ENCODE data around the gene LRRC66.
A peak's percentile ranks its signal among the peaks of the same experiment; 100 is the strongest.

Gene LRRC66, protein sequence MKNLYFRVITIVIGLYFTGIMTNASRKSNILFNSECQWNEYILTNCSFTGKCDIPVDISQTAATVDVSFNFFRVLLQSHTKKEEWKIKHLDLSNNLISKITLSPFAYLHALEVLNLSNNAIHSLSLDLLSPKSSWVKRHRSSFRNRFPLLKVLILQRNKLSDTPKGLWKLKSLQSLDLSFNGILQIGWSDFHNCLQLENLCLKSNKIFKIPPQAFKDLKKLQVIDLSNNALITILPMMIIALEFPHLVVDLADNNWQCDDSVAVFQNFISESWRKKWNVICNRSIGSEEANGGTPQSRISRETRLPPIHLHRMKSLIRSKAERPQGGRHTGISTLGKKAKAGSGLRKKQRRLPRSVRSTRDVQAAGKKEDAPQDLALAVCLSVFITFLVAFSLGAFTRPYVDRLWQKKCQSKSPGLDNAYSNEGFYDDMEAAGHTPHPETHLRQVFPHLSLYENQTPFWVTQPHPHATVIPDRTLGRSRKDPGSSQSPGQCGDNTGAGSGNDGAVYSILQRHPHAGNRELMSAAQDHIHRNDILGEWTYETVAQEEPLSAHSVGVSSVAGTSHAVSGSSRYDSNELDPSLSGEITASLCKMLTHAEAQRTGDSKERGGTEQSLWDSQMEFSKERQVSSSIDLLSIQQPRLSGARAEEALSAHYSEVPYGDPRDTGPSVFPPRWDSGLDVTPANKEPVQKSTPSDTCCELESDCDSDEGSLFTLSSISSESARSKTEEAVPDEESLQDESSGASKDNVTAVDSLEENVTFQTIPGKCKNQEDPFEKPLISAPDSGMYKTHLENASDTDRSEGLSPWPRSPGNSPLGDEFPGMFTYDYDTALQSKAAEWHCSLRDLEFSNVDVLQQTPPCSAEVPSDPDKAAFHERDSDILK

DNA sequence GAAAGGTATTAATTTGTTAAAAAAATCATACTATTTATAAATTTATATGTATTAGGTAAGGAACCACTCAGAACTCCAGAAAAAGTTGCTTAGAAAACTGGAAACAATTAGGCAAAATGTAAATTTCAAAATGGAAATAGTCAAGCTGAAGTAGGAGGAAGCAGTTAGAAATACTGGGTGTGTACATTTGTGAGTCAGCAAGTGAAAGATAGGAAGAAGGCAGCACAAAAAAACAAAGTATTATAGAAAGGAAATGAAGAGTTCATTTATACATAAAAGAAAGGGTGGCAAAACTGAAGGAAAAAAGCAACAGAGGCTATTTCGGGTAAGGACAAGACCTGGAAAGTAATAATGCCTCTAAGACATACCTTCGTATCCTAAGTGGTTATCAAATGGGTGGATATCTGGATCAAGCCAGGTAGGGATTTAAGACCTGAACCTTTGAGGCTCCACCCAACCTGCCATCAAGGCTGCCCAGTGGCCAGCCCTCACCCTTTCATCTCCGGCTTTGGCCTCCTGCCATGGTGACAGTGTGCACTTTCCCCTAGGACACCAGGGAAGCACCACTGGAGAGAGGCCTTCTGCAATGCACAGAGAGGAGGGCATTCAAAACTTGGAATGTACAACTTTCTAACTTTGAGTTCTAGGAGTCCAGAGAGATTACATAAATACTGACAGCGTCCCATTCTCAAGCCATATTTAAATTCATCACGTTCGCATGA is at the start of gene LRRC66:
TSS of gene LRRC66 (minus strand) at position 428 of the 722 bp plus-strand sequence. CDS start 2,750 bp downstream, outside the sequence.
- DNase-seq (ENCODE audit: low read depth in 1 of 2, low spot score in 1 of 2), result no peak

DNA sequence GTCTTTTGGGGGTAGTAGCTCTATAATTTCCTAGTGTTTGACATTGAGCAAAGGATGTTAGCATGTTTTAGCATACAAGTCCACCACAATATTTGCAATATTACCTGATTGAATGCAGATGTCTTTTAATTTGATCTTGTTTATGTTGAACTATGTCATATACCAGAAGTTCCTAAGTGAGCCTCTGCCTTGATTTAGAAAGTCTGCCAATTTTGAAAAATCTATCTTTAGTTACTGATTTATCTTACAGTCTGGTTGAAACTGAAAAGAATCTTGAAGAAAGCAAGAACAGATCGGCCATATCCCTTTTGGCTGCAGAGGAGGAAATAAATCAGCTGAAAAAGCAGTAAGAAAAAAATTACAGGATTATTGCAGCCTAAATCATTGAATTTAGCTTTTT is 49.4 kb upstream of the LRRC66 start:
- DNase-seq (ENCODE audit: low read depth in 1 of 2, low spot score in 1 of 2), result no peak

DNA sequence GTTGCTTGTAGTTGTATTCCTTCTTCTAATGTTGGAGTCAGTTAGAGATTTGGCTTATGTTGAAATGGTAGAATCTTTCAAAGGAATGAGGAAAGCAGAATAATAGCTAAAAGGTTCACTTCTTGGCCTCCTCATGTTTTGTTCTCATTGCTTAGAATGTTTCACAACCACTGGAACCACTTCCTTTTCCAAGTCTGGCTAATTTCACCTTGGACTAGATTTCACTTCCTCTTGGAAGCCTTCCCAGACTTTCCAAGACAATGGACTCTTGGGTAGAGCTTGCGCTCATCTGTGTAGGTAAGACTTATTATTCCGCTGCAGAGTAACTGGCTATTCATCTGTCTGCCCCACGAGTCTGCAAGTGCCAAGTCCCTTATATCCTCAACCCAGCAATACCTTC is 39.2 kb upstream of the LRRC66 start:
- DNase-seq (ENCODE audit: low read depth in 1 of 2, low spot score in 1 of 2), result no peak

DNA sequence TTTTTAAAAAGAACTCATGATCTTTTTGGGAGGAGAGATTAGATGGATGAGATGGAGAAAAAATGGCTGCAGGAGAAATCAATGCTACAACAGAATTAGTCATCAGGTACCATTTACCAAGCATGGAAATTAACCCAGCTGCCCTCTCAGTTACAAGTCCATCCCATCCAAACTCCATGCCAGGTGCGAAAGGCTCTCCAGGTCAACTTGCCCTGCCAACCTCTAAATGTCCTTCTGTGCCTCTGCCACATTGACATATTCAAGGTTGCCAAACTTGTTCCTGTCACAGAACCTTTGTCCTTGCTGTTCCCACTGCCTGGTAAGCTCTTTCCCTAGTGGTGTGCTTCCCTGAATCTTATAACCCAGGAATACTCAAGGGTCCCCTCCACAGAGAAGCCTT is 38.1 kb upstream of the LRRC66 start:
- no peak for DNase-seq (ENCODE audit: low read depth in 1 of 2, low spot score in 1 of 2)

DNA sequence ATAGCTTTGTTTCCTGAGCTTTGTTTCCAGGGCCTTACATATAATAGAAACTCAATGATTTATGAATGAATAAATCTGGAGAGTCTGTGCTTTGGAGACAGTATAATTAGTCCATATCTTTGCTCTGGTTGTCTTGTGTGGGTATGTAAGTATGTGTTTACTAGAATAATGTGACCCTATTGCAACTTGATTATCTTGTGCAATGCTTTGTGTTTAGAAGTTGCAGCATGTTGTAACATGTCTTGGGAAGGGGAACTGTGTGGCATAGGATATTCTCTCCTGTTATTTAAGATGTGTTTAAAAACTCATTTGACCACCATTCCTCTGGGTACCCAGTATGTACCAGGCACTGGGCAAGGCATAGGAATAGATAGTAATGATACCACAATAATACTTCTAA is 37.0 kb upstream of the LRRC66 start:
- no peak for DNase-seq (ENCODE audit: low read depth in 1 of 2, low spot score in 1 of 2)

DNA sequence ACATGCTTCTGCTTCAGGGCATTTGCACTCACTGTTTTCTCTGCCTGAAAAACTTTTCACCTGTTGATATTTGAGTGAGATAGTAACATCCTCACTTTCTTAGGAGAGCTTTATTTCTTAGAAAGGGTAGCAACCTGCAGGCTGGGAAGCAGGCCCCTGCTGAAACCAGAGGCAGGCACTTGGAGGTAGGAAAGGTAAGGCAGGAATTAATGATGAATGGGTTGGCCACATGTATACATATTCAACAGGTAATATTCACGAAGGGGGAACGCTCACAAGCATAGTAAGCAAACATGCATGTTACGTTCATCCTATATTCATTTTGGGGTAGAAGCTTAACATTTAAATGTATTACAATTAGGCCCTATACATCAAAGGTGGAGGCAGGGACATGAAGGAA is 34.1 kb upstream of the LRRC66 start:
- no peak for DNase-seq (ENCODE audit: low read depth in 1 of 2, low spot score in 1 of 2)

DNA sequence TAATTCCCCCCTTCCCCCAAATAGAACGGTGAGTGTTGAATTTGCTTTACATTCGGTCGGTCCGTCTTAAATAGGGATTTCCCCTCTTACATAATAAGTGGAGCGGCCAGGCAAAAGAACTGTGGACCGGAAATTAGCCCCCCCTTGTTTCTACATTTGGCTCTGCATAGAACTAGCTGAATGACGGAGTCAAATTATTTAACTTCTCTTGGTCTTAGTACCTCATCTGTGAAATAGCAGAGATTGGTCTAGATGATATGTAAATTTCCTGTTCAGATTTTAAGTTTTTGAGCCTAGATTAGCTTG is 32.3 kb upstream of the LRRC66 start:
- no peak for DNase-seq (ENCODE audit: low read depth in 1 of 2, low spot score in 1 of 2)

DNA sequence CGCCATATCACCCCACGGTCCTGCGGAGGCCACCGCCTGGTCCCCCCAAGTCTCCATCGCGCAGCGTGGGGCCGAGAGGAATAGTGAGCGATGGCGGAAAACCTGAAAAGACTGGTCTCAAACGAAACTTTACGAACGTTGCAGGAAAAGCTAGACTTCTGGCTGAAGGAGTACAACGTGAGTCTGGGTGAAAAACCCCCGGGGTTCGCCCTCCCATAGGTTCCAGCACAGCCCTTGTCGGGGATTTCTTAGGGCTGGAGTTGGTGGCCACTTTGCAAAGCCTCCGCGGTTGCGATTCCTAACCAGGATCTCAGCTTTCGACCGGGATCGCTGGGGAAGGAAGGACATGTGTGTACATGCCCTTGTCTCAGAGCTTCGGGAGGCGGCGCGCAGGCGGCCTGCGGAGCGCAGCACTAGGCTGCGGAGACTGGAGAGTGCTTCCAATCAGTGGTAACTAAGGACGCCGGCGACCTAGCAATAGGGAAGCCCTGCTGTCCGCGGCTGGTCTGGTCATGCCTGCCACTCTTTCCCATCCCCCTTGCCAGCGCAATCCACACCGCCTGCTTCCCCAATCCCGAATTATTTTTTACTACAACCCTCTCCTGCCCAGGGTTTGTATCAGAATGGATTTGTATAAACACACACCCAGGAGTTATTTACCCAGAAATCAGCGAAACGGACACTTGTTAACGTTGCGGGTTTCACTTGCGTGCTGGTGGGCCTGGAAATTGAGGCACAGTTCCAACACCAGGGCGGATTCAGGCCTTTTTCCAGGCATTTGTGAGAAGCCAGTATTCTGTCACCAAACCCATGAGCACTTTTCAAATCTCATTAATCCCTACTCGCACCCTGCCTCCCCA is 31.7 kb upstream of the LRRC66 start:
- no peak for DNase-seq (ENCODE audit: low read depth in 1 of 2, low spot score in 1 of 2)

DNA sequence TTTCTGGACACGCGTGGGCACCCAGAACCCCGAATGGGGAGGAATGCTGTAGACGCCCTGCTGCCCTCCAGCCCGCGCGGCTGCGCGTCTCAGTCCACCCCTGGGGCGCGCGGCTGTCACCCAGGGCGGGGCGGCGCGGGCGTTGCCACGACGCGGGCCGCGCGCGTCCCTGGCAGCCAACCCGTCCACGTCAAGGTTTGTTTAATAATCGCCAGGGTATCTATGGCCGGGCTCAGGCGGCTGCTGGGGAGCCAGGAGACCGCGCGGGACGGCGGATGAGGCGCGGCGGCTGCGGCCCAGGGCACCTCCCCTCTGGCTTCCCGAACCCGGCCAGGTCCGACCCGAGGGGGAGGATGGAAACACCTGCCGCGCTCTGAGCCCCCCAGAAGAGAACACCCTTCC is 31.1 kb upstream of the LRRC66 start, which contains the start of gene SPATA18:
TSS of gene SPATA18 (plus strand) at position 92 of the 402 bp plus-strand sequence. CDS start 401 bp downstream, outside the sequence.
- no peak for DNase-seq (ENCODE audit: low read depth in 1 of 2, low spot score in 1 of 2)

DNA sequence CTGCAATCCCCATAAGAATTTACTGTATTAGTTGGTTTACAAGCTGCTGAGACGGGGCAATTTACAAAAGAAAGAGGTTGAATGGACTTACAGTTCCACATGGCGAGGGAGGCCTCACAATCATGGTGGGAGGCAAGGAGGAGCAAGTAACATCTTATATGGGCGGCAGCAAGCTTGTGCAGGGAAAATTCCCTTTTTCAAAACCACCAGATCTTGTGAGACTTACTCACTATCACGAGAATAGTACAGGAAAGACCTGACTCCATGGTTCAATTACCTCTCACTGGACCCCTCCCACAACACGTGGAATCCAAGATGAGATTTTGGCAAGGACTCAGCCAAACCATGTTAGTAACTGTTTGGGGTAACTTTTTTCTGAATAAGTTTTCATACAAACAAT is 29.1 kb upstream of the LRRC66 start:
- DNase-seq (ENCODE audit: low read depth in 1 of 2, low spot score in 1 of 2), result no peak

DNA sequence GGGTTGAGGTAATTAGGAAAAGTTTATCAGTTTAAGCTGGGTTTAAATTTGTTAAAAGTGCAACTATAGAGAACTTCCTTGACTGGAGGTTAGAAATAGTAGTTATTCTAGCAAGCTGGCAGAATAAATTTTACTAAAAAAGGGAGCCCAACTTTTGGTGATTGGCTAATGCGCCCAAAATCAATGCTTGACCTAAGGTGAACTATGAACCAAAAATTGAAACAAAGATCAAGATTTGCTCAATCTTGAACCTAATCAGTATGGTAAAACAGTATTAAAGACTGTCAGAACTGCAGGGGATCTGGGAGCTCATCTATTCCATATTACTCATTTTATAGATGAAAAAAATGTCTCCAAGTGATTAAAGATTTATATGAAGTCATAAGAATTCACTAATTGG is 24.9 kb upstream of the LRRC66 start:
- no peak for DNase-seq (ENCODE audit: low read depth in 1 of 2, low spot score in 1 of 2)

DNA sequence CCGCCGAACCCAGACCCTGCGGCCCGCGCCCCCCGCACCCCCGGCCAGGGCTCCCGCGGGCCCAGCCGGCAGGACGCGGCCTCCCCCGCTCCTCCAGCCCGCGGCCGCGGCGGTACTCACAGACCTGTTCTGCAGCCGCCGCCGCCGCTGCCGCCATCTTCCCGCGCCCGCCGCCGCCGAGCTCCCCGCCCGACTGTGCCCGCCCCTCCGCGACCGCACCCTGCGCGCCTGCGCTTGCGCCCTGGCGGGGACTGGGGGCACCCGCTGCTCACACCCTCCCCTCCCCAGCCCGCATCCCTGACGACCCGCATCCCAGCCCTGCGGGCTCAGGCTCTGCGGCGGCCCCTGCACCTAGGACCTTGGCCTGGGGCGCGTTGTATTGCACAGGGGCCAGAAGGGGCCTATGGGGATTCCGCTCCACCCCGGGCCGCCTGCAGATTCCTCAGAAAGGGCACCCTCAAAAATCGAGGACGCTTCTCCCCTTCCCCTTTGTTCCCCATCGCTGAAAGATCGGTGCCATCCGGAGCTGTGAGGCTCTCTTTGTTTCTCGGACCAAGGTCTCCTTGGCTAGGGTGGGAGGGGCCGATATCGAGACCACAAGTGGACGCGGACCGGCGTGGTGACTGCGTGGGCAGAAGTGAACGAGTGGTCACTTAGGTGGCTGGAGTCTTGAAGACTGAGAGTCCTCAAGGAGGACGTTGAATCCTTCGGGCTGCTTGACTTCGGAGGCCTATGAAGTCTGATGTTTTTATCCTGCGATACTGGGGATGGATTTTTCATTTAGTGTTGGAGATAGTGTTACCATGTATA is 18.1 kb upstream of the LRRC66 start, which contains the start of gene SGCB:
TSS of gene SGCB (minus strand) at position 197 of the 810 bp plus-strand sequence. CDS start at position 157, 40 bp downstream.
- DNase-seq (ENCODE audit: low read depth in 1 of 2, low spot score in 1 of 2), result peak; percentile 48 to 62

DNA sequence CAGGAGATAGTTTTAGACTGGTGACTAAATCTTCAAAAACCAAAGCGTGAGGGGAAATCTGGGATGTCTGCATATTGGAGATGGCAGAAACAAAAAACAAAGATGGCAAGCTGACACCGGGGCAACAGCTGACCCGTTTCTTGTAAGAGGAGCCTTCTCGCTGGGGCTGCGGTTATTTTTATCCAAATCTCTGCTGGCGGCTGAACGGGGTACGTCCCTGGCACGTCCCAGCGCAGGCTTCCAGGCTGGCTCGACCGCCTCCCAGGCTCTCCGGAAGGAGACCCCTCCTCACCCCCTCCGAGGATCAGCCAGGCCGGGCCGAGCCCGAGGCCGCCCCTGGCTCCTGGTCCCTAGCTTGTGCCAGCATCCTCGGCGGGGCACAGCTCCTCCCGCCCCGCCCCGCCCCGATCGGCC is 17.5 kb upstream of the LRRC66 start:
- no peak for DNase-seq (ENCODE audit: low read depth in 1 of 2, low spot score in 1 of 2)

DNA sequence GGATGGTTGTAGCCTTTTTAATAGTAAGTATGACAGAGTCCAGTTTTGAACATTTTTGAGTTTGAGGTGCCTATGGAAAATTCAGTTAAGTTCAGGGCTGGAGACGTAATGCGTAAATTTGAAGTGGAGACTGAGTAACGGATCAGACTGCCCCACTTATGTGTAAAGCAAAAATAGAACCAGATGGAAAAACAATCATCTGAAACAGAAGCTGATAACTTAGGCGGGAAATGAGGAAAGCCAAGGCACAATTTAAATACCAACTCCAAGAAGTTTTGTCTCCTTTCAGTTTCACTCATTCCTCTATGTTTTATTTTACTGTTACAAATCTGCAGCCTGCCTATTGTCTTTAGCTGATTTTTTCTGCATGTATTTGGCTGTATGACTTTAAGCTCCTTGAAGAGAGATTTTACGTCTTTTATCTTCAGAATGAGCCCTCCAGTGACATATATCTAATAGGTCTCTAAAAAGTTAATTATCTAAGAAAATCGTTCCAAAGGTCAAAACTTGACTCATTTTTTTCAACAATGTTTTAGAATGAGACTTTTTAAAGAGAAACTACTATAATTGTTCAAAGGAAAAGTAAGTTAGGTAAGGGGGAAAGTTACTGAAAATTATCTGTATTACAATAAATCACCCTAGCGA is 16.8 kb upstream of the LRRC66 start:
- no peak for DNase-seq (ENCODE audit: low read depth in 1 of 2, low spot score in 1 of 2)

DNA sequence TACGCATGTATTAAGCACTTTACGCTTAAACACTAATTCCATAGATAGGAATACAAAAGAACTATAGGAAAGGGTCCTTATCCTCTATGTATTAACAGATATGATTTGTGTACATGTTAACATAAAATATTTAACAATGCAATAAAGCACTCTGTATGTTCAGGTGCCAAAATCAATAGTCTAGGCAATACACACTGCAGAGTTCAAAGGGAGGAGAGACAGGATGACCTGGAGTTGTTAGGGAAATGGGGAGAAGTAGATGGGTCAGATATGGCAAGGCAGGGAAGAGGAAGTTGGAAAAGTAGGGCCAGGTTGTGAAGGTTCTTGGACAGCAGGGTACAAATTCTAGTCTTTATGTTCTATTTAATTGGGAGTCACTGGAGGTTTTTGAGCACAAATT is 15.0 kb upstream of the LRRC66 start:
- no peak for DNase-seq (ENCODE audit: low read depth in 1 of 2, low spot score in 1 of 2)

DNA sequence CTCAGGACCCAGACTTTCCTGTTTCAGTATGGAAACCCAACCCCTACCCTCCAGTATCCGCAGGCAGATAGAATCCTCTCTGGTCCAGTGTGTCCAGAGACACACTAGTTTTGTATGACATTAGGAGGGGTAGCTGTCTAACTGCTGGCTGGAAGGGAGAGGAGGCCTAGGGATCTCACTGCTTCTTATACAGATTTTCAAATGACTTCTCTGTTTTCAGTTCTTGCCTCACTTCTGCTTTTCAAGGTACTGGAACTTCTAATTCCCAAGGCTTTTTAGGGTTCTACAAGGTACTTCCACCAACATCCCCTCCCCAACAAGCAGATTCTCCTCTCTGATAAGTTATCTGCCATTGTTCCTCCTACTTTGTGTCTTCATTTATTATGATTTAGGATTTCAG is 11.8 kb upstream of the LRRC66 start:
- DNase-seq (ENCODE audit: low read depth in 1 of 2, low spot score in 1 of 2), result no peak

DNA sequence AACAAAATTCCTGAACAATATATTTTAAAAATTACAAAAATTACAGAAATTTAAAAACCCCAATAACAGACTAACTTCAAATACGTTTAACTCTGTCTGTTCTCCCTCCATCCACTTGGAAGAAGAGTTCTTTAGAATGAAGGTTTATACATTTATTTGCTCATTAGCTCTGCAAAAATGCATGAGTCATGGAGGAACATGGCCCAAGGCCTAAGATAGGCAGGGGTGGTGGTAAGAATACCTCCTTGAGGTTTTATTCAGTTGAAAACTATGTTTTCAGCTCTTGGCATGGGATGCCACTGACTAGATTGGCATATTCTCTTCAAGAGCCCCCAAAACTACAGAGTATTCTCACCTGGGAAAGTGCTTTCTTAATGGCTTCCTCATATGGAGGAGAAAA is 8.8 kb upstream of the LRRC66 start:
- DNase-seq (ENCODE audit: low read depth in 1 of 2, low spot score in 1 of 2), result no peak

DNA sequence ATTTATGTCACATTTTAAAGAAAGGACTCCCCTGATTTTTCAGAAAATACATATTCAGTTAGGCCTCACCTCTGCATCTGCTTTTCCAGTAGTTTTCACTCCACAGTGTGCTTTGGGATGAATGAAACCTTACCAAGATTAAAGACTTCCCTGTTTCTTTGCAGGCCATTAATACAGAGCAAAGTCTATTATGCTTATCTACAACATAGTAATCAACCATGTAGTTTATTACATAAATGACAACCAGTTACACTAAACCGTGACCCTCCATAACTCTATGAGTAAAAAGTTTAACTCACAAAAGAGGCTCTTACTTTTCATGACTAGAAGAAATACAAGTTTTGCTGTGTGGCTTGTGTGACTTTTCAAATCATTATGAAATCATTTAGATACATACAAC is 2.3 kb downstream of the LRRC66 start:
- DNase-seq (ENCODE audit: low read depth in 1 of 2, low spot score in 1 of 2), result no peak

DNA sequence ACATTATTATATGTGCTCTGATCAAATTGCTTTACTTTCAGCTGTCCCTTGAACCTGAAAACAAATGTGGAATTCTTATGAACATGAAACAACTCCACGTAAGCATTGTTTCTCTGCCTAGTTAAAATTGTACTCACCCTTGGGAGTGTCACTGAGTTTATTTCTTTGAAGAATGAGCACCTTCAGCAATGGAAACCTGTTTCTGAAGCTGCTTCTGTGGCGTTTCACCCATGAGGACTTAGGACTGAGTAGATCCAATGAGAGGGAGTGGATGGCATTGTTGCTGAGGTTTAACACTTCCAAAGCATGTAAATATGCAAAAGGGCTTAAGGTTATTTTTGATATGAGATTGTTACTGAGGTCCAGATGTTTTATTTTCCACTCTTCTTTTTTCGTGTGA is 3.2 kb downstream of the LRRC66 start:
- DNase-seq (ENCODE audit: low read depth in 1 of 2, low spot score in 1 of 2), result no peak
